Stomach (tissue), 4 donors: Measurements from ENCODE around the gene VIL1.

Source experiments
- POLR2AphosphoS5 ChIP-seq, 3 donors: sonication (generic); formaldehyde crosslinking; IDR thresholded peaks; one replicate each; pipeline ENCODE4 v1.6.1; 2016; ENCODE audit warnings: antibody characterized with exemption in 3 of 3
- TF ChIP-seq, protein P1 (sequence below), 7 experiments: fragments of 450-650 bp in 4 of 7; fragments of 200-600 bp in 3 of 7; sonication (generic) in 3 of 7; IDR thresholded peaks; one replicate each; pipeline ENCODE4 v1.5.1; 2016 to 2019; ENCODE audit warnings: antibody characterized with exemption in 7 of 7, control low read depth in 2 of 7, mild to moderate bottlenecking in 1 of 7

DNA sequence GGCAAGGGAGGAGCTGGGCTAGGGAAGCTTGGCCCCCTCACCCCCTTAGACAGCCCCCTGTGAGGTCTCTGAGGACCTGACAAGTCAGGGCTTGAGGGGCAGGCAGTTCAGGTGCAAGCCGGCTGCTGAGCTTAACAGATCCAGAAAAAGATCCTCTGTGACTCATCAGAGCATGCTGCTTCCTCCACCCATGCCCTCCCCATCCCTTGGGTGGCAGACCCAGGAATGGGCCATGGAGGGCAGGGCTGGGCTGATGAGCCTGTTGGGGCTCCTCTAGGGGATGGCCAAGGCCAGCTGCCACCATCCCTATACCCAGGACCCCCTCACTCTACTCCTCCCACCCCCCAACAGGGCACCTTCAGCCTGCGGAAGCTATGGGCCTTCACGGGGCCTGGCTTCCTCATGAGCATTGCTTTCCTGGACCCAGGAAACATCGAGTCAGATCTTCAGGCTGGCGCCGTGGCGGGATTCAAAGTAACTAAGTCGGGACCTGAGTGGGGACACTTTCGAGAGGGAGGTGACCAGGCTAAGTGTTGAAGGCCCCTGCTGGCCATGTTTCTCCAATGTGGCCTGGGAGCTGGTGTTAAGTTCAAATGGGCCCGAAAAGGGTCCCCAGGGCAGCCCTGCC, 34.9 kb upstream of the VIL1 start:
- TF ChIP-seq POLR2AphosphoS5 (IDR thresholded peaks at IDR 0.05), result no peak
- TF ChIP-seq, protein P1, sequence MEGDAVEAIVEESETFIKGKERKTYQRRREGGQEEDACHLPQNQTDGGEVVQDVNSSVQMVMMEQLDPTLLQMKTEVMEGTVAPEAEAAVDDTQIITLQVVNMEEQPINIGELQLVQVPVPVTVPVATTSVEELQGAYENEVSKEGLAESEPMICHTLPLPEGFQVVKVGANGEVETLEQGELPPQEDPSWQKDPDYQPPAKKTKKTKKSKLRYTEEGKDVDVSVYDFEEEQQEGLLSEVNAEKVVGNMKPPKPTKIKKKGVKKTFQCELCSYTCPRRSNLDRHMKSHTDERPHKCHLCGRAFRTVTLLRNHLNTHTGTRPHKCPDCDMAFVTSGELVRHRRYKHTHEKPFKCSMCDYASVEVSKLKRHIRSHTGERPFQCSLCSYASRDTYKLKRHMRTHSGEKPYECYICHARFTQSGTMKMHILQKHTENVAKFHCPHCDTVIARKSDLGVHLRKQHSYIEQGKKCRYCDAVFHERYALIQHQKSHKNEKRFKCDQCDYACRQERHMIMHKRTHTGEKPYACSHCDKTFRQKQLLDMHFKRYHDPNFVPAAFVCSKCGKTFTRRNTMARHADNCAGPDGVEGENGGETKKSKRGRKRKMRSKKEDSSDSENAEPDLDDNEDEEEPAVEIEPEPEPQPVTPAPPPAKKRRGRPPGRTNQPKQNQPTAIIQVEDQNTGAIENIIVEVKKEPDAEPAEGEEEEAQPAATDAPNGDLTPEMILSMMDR (IDR thresholded peaks at IDR 0.05), result no peak
